Measurements from ENCODE around the gene MAIP1.
A peak's percentile ranks its signal among the peaks of the same experiment; 100 is the strongest.

Gene MAIP1

DNA sequence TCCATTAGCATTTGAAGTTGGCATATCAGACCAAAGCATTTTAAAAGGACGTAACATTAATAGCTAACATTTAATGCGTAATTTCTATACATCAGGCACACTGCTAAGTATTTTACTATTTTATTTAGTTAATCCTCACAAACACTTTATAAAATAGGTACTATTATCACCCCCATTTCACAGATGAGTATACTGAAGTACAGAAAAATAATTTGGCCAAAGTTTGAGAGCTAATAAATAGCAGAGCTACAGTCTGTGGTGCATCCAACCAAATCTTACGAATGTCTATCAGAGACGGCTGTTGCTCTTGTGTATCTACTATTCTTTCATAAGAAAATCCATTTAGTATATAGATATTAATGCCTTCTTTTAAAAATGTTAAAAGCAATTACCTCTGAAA, 12.0 kb upstream of the MAIP1 start:
- Histone ChIP-seq H3K27me3 (no peaks in the 10 kb centered on the region), H3K4me1 (peaks cover 0 to 3% (median 0%) of the 10 kb centered on the region in 4 donors), H3K27ac (no peak overlapping the region), H3K9me3 (no peaks in the 10 kb centered on the region), H3K36me3 (peaks cover 25 to 70% (median 43%) of the 10 kb centered on the region in 3 donors), H3K4me3 (no peak overlapping the region)
- intact Hi-C loops (cut with DNase I; ENCODE audit: low total_unique reads) = no loop called here
- DNase-seq = no peak
- TF ChIP-seq, protein P1, sequence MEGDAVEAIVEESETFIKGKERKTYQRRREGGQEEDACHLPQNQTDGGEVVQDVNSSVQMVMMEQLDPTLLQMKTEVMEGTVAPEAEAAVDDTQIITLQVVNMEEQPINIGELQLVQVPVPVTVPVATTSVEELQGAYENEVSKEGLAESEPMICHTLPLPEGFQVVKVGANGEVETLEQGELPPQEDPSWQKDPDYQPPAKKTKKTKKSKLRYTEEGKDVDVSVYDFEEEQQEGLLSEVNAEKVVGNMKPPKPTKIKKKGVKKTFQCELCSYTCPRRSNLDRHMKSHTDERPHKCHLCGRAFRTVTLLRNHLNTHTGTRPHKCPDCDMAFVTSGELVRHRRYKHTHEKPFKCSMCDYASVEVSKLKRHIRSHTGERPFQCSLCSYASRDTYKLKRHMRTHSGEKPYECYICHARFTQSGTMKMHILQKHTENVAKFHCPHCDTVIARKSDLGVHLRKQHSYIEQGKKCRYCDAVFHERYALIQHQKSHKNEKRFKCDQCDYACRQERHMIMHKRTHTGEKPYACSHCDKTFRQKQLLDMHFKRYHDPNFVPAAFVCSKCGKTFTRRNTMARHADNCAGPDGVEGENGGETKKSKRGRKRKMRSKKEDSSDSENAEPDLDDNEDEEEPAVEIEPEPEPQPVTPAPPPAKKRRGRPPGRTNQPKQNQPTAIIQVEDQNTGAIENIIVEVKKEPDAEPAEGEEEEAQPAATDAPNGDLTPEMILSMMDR (IDR thresholded peaks at IDR 0.05) = no peak

GRCh38 chr2:199946196-199946595, 9.2 kb upstream of the MAIP1 start:
- H3K36me3 ChIP-seq = peaks cover 20 to 60% (median 41%) of the 10 kb centered on the region in 3 donors
- no peaks in the 10 kb centered on the region for H3K27me3 ChIP-seq
- no peak overlapping the region for H3K4me3 ChIP-seq
- no peak for DNase-seq
- H3K9me3 ChIP-seq = no peaks in the 10 kb centered on the region
- peaks cover 0 to 3% (median 0%) of the 10 kb centered on the region in 4 donors for H3K4me1 ChIP-seq
- intact Hi-C loops (cut with DNase I; ENCODE audit: low total_unique reads) = no loop called here
- TF ChIP-seq, protein P1 (IDR thresholded peaks at IDR 0.05) = no peak
- no peak overlapping the region for H3K27ac ChIP-seq

DNA sequence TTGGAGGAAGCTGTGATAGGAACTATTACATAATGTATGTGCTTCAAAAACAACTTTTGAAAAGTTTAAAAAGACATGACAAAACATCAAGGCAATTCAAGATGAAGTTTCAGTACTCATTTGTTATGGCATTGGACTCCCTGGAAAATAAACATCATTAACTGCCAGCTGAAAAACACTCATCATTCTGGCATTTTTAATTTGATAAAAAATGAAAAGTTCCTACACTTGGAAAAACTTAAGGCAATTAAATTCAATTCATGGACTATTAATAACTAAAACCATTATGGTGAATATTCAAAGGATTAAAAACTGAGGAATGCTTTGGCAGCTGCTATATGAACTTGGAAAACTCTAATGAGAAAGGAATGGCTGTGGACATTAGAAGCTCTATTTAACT, 8.5 kb upstream of the MAIP1 start:
- no peaks in the 10 kb centered on the region for H3K9me3 ChIP-seq
- DNase-seq = no peak
- no peak overlapping the region for H3K4me3 ChIP-seq
- no peak overlapping the region for H3K27ac ChIP-seq
- peaks cover 0 to 3% (median 0%) of the 10 kb centered on the region in 4 donors for H3K4me1 ChIP-seq
- intact Hi-C loops (cut with DNase I; ENCODE audit: low total_unique reads) = no loop called here
- H3K36me3 ChIP-seq = peaks cover 20 to 60% (median 41%) of the 10 kb centered on the region in 3 donors
- TF ChIP-seq, protein P1 (IDR thresholded peaks at IDR 0.05) = no peak
- no peaks in the 10 kb centered on the region for H3K27me3 ChIP-seq

DNA sequence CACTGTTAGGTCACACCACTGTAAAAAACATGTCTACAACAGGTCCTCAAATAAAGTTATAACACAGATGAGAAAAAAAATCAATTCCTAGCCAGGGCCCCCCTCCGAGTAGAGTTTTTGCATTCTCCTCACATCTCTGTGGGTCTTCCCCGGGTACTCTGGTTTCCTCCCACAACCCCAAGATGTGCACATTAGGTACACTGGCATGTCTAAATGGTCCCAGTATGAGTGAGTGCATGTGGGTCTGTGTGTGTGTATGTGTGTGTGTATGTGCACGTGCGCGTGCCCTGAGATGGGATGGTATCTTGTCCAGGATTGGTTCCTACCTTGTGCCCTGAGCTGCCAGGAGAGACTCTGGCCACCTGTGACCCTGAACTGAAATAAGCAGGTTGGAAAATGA, 5.0 kb upstream of the MAIP1 start:
- Histone ChIP-seq H3K4me1 (peaks cover 0 to 21% (median 18%) of the 10 kb centered on the region in 4 donors), H3K9me3 (no peaks in the 10 kb centered on the region), H3K27ac (no peak overlapping the region), H3K4me3 (no peak overlapping the region), H3K27me3 (no peaks in the 10 kb centered on the region), H3K36me3 (peaks cover 20 to 42% (median 23%) of the 10 kb centered on the region in 3 donors)
- intact Hi-C loops (cut with DNase I; ENCODE audit: low total_unique reads) = no loop called here
- DNase-seq = no peak
- TF ChIP-seq, protein P1 (IDR thresholded peaks at IDR 0.05) = no peak

DNA sequence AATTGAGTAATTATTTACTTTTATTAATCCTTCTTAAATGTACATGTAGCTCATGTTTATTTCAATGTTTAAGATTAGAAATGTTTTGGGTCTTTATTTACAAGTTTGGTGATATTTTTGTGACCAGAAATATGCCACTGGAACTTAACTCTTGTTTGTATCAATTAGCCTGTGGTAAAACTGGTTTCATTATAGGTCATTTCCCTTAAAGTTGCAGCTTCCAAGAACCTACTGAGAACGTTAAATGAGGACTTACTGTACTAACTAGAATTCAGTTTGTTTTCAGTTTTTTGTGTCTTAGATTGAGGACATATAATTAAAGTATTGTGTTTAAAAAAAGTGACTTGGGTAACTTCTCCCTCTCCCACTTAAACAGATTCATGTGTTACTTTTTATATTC, 4.4 kb upstream of the MAIP1 start:
- no peak for DNase-seq
- TF ChIP-seq, protein P1 (IDR thresholded peaks at IDR 0.05) = no peak
- Histone ChIP-seq H3K36me3 (peaks cover 17 to 36% (median 20%) of the 10 kb centered on the region in 3 donors), H3K9me3 (no peaks in the 10 kb centered on the region), H3K4me1 (peaks cover 0 to 19% (median 17%) of the 10 kb centered on the region in 4 donors), H3K27ac (no peak overlapping the region), H3K4me3 (no peak overlapping the region), H3K27me3 (no peaks in the 10 kb centered on the region)
- intact Hi-C loops (cut with DNase I; ENCODE audit: low total_unique reads) = no loop called here

GRCh38 chr2:199955007-199955338, 409 bp upstream of the MAIP1 start:
- peak overlapping the region; percentile 83 to 89 for H3K27ac ChIP-seq
- DNase-seq = no peak

More at GRCh38 chr2:199955007-199955338, 409 bp upstream of the MAIP1 start:
- Histone ChIP-seq H3K36me3 (peaks cover under 1 to 15% (median 9%) of the 10 kb centered on the region in 3 donors), H3K4me3 (peak overlapping the region; percentile 77 to 89), H3K4me1 (peaks cover 0 to 44% (median 34%) of the 10 kb centered on the region in 4 donors), H3K9me3 (no peaks in the 10 kb centered on the region), H3K27me3 (no peaks in the 10 kb centered on the region)
- intact Hi-C loops (cut with DNase I; ENCODE audit: low total_unique reads) = no loop called here
- TF ChIP-seq, protein P1 (IDR thresholded peaks at IDR 0.05) = no peak

Data from tibial artery (tissue), 4 donors.